ENCODE results near the gene PLEKHG4.

The PLEKHG4 gene

DNA sequence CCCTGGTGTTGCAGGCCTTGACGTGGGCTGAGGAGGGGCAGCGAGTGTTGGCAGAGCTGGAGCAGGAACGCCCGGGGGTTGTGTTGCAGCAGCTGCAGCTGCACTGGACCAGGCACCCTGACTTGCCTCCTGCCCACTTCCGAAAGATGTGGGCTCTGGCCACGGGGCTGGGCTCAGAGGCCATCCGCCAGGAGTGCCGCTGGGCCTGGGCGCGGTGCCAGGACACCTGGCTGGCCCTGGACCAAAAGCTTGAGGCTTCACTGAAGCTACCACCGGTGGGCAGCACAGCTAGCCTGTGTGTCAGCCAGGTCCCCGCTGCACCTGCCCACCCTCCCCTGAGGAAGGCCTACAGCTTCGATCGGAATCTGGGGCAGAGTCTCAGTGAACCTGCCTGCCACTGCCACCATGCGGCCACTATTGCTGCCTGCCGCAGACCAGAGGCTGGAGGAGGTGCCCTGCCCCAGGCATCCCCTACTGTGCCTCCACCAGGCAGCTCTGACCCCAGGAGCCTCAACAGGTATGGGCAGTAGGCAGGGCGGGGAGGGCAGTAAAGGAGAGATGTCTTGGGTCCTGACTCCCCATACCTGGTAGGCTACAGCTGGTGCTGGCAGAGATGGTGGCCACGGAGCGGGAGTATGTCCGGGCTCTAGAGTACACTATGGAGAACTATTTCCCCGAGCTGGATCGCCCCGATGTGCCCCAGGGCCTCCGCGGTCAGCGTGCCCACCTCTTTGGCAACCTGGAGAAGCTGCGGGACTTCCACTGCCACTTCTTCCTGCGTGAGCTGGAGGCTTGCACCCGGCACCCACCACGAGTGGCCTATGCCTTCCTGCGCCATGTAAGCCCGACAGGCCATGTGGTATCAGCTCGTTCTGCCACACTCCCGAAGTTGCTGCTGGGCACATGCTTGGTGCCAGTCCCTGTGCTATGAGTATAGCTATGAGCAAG, 5.6 kb downstream of the PLEKHG4 start:
- DNase-seq (ENCODE audit: low spot score), result peak; percentile 53

DNA sequence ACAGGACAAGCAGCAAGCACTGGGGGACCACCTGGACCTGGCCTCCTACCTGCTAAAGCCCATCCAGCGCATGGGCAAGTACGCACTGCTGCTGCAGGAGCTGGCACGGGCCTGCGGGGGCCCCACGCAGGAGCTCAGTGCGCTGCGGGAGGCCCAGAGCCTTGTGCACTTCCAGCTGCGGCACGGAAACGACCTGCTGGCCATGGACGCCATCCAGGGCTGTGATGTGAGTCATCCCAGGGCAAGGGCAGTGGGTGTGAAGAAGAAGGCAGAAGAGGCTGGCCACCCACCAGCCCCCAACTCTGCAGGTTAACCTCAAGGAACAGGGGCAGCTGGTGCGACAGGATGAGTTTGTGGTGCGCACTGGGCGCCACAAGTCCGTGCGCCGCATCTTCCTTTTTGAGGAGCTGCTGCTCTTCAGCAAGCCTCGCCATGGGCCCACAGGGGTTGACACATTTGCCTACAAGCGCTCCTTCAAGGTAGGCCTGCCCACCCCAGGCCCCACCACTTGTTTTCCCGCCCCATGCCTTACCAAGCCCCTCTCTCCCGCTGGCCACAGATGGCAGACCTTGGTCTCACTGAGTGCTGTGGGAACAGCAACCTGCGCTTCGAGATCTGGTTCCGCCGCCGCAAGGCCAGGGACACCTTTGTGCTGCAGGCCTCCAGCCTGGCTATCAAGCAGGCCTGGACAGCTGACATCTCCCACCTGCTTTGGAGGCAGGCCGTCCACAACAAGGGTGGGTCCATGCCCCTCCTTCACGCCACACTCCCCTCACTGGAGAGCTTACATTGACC, 7.3 kb downstream of the PLEKHG4 start:
- DNase-seq (ENCODE audit: low spot score), result no peak

DNA sequence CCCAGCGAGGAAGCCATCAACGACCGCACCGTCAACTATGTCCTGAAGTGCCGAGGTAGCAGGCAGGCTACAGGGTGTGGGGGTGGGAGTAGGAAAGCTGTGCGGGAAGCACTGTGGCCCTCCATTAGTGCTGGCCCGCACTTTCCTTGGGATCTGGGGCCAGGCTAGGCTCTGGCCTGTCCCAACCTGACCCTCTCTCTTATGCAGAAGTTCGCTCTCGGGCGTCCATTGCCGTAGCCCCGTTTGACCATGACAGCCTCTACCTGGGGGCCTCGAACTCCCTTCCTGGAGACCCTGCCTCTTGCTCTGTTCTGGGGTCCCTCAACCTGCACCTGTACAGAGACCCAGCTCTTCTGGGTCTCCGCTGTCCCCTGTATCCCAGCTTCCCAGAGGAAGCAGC, 8.6 kb downstream of the PLEKHG4 start:
- DNase-seq (ENCODE audit: low spot score), result no peak

DNA sequence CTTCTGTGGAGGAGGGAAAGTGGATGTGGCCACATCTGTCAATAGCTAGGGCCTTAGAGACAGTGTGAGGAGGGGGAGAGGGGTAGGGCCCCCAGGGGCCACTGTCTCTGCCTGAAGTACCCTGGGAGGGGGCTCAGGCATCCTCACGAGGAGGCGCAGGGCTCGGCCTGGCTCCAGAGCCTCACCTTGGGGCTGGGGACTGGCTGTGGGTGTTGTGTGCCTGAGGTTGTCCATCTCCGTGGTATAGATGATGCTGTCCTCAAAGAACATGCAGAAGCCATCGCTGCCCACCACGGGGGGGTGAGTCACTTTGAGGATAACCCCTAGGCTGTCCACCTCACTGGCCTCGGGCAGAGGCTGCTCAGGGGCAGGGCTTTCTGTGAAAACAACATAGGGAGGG, 12.1 kb downstream of the PLEKHG4 start:
- DNase-seq (ENCODE audit: low spot score), result no peak

DNA sequence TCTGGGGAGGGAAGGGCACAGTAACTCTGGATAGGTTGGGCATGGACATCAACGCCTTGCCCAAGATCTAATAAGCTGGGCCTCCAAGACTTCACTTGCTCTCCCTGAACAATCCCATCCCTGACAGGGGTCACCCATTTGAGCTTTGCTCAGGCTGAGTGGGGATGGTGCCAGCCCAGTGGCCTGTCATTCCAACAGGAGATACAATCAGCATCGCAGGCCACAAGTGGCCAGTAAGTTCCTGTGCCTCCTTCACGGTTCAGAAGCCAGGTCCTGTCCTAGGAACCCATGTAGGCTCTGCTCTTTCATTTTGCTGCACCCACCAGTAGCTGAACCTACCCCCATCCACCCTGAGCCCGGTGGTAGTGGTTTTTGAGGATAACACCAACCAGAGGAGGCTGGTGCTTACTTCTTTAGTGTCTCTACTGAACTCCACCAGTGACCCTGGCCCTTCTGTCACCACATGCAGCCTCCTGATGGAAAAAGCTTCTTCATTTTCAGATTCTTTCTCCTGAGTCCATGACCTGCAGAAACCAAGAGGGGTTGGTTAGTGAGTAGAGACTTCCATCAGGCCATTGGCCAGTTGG, 14.9 kb downstream of the PLEKHG4 start:
- DNase-seq (ENCODE audit: low spot score), result no peak

DNA sequence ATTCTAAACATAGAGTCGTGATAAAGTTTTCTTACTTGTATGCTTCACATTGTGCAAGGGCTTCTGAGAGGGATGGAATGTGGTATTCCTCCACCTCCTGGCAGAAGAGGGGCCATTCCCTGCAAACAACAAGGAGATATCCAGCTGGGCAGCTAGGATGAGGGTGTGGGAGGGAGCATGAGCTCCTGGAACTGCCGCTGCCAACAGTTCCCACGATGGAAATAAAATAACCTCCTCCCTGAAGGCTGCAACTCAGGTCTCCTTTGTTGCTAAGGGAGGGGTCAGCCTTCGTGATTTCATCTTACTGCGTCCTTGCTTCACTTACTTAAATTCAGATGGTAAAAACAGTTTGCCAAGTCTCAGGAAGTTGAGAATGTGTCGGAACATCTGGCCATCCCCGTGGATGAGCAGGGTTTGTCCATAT, 15.6 kb downstream of the PLEKHG4 start:
- peak; percentile 70 for DNase-seq (ENCODE audit: low spot score)

DNA sequence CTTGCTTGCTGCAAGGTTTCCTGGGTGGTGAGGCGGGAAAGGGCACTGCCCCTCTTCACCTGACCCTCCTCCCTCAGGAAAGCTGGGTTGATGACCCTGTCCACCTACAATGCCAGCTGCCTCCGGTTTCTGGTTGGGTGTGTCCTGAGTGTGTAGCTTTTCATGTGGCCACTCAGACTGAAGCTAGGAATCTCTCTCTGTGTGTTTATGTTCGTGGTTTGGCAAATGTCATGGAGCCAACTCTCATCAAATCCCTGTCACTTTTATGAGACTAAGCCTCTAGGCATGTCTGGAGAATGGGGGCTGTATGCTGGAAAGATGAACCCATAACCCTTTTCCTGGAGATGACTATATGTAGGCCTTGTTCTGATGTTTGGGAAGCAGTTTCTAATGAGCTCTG, 17.1 kb downstream of the PLEKHG4 start:
- peak; percentile 82 for DNase-seq (ENCODE audit: low spot score)

DNA sequence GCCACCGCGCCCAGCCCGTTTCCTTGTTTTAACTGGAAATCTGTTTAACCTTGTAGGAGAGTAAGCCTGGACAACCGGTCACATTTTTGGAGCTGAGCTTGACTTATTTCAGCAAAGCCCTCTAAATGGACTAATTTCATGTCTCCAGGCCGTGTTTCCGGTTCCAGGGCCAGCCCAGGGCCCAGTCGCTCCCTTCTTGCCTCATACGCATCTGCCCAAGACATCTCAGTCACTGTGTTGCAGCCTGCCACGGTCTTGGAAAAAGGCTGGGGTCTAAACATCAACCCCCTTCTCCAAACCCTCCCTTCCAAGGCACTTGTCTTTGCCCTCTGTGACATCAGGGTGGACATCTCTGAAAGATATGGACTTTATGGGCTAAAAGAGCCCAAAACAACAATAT, 18.9 kb downstream of the PLEKHG4 start:
- no peak for DNase-seq (ENCODE audit: low spot score)

DNA sequence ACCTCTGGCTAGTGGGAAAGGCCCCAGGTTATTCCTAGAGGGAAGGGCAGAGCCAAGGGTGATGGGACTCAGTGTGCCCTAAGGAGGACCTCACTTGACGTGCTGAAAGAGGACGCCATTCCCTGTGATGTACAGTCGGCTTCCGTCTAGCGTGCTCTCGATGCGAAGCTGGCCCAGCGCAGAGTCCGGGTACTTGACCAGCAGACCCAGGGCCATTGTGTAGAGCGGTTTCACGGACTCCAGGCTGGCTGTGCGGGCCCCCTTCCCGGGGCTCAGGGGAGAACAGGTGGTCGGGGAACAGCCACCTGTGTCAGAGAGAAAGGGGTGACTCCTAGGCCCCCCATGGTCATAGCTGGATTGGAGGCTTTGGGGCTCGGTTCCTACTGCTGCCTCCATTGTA, 19.9 kb downstream of the PLEKHG4 start:
- DNase-seq (ENCODE audit: low spot score), result no peak

DNA sequence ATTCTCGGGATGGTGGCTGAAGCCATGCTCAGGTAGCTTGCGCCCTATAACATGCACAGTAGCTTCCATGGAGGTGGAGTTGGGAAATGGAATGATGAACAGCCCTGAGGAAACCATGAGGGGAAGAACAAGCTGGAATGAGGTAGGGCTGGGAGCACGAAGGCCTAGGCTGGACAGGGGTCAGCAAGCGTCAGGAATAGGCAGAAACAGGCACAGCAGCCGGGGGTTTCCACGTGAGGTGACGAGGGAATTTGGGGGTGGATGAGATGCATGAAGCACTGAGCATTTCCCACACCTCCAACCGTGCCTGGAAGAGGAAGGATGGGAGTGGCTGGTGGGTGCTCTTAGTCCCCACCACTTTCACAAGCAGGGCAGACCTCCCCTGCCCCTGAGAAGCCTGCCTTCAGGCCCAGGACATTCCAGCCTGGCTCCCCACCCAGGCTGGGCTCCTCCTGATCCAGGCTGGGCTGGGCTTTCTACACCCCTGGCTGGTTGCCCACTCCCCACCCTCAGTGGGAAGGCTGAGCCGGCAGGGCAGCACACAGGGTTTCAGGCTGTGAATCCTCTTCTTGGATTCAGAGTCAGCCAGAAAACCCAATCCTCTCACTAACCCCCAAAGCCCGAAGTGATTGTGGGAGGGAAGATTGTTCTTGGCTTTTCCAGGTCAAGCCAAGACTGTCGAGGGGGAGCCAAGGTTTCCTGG, 21.9 kb downstream of the PLEKHG4 start:
- DNase-seq (ENCODE audit: low spot score), result no peak

DNA sequence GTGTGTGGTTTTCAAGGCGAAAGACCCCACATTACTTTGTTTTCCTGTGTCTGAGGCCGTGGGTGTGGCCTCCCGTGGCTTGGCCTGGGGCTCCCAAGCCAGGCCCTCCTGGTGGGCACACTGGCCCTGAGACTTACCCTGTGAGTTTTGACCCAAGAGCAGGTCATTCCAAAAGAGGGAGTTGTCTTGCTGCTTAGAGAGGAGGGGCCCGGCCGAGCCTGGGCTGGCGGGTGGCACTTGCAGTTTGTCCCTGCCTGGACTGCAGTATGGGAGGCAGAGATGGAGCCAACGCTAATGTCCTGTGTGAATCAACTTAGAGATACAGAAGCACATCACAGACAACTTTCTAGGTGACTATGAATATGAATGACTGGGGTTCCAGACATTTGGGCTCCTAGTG, 22.7 kb downstream of the PLEKHG4 start:
- no peak for DNase-seq (ENCODE audit: low spot score)

DNA sequence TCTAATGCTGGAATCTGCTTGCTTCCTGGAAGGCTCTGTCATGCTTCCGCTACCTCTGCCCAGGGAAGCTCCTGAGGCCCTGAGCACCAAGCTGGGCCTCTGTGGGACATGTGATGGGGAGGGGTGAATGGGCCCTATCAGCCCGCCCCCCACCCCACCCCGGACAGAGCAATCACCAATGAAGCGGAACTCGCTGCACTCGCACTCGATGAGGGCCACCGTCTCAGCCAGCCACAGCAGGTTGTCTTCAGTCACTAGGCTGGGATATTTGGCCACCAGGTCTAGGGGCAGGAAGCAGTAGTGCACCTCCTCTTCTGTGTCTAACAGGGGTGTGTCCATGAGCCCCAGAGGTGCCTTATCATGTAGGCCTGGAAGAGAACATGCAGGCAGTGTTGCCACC, 23.6 kb downstream of the PLEKHG4 start:
- DNase-seq (ENCODE audit: low spot score), result no peak

DNA sequence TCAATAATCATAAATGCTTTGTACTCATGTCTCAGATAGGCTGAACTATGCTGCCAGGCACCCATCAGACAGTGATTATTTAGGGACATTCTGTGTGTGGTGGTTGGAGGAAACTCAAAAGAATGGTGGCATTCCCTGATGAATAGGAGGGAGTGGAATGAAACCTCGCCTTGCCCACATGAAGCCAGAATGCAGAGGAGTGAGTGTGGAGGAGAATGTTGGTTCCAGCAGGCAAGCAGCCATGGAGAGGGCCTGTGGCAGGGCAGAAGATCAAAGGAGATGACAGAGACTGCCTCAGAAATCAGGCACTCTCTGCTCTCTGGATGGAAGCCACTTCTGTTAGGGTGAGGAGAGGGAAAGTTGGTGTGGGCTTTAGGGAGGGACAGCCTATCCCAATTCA, 24.7 kb downstream of the PLEKHG4 start:
- peak; percentile 72 for DNase-seq (ENCODE audit: low spot score)

DNA sequence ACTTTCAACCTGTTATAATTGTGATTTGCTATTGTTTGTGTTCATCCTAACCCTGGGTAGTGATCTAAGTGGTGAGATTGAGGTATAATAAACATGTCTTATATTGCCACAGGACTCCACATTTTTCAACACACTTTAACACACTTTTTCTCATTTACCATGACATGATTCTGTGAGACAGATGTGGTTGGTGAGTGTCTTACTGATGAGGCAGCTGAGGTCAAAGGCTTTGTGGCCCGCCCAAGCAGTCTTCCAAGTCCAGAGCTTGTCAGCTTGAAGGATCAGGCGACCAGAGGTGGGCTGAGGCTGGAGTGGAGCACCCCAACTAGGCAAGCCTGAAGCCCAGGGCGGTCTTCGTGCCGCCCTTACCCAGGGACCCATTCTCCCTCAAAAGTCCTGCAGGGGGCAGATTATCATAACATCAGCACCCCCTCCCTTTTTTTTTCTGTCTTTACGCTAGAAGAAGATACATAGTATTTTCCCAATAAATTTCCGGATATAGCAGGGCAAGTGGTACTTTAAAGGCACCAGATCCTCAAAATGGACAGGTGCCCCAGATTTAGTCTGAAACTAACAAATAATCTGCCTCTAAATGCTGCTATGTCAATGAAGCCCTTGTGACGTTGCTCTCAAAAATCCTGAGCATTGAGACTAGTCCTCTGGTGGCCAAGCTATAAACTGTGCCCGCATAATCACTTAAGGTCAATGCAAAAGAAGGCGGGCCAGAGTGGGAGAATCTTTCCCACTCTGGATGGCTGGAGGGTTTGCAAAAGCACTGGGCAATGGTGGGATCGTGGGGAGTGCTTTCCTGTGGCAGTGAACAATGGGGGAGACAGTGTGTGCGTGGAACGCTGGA, 26.1 kb downstream of the PLEKHG4 start:
- no peak for DNase-seq (ENCODE audit: low spot score)

DNA sequence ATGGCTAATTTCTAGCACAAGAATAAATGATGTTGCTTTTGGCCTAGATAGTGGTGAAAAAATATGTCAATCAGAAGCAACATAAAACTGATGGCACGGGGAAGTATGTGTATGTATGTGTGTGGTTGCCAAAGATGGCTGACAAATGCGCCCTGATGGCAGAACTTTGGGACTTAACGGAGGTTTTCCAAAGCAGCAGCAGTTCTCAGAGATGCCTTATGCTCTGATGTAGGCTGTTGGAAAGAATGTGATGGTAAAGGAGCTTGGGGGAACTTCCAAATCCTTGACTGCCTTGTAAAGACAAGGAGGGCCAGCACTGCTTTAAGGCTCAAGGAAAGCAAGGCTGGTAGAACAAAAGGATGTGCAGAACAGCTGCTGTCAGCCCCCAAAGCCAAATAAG, 31.2 kb downstream of the PLEKHG4 start:
- no peak for DNase-seq (ENCODE audit: low spot score)

DNA sequence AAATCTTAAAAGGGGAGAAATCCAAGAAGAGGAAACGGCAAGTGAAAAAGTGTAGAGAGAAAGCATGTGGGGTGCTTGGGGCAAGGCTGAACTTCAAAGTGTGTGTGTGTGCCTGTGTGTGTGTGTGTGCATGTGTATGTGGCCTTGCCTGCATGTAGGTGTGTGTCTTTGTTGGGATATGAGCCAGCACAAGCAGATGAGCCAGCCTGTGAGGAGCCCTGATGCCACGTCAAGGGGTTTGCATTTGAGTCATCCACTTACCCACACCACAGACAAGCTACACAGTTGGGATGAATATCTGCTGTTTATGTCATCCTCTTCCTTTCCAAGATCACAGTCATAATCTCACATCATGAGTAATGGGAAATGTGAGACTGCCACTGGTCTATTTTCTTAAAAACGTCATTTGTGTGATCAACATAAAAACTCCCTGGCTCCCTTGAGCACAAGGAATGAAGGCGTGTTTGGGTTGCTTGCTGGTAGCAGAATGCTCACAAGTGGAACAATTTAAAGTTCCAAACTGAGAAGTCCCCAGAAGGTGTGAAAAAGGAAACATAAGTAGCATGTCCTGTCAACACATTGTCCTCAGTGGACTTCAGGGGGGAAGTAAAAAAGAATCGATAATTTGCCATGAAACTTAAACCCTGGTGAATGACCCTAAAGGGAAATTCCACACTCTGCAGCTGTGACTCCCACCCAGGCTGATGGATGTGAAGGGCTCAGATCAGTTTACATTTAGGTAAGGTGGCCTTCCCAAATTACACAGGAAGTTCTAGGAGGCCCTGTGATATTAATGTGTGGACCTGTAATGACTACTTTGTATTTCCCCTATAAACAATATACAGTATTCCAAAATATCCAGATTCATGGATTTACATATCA, 32.5 kb downstream of the PLEKHG4 start:
- DNase-seq (ENCODE audit: low spot score), result peak; percentile 98

DNA sequence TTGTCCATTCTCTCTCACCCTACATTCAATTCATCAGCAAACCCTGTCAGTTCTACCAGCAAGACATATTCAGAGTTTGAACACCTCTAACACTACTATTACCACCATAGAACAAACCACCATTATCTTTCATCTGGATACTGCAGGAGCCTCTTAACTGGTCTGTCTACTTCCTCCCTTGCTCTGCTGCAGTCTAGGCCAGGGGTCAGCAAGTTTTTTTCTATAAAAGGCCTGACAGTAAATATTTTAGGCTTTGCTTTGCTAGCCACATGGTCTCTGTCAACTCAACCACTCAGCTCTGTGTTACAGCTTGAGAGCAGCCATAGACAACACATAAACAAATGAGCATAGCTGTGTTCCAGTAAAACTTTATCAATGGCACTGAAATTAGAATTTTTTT, 33.4 kb downstream of the PLEKHG4 start:
- no peak for DNase-seq (ENCODE audit: low spot score)

DNA sequence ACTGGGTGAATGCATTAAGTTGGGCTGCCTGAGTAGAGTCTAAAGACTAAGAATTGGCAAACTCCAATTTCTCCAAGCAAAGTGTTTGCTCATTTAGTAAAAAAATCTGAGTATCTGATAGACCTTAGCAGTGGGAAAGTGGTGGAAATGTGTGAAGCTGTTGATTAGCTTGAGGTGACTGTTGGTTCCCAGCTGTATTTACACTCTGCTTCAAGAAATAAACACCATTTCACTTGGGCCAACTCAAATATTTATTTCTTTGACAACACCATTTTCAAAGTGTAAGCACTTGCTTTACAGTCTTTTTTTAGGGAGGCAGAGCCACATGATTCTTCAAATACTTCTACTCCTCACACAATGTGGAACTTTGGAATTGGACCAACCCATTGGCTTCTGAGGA, 38.5 kb downstream of the PLEKHG4 start:
- DNase-seq (ENCODE audit: low spot score), result no peak

DNA sequence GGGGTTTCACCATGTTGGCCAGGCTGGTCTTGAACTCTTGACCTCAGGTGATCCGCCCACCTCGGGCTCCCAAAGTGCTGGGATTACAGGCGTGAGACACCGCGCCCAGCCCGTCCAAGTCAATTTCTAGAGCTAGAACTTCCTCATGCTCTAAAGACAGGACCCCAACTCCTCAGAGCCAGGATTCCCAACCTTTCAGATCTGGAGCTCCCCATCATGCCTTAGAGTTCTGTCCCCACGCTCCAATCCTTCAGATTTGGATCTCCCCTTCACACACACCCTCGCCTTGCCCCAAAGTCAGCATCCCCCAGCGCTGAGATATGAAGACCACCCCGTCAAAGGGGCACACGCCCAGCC, 46.8 kb downstream of the PLEKHG4 start:
- no peak for DNase-seq (ENCODE audit: low spot score)

Measured in AG08395 (cell line).